ENCODE measurements around the gene RAB11FIP4. TPM values are rescaled to one million over a fixed set of nuclear protein-coding genes. Genes with fewer than 3 reads are reported as not detected.

The RAB11FIP4 gene
- total RNA-seq, 1 experiment from 2014 or later = 54.9 TPM

DNA sequence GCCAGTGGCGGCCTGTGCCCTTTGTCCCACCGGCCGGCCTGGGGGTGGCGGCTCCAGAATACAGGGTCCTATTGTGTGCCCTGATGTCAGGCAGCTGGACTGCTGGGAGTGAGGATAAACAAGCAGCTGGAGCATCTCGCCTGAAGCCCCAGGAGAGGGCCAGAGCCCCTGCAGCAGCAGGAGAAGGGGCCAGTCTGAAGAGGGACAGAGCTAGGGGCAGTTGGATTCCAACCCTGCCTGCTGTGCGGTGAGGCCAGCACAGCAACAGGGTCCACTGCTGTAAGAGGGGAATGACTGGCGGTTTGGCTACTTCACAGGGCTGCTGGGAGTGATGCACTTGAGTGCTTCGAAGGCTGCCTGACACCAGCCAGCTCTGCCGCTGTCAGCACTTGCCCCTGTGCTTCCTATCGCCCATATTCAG, 25.0 kb downstream of the RAB11FIP4 start (continued):
- TF ChIP-seq, protein P1, sequence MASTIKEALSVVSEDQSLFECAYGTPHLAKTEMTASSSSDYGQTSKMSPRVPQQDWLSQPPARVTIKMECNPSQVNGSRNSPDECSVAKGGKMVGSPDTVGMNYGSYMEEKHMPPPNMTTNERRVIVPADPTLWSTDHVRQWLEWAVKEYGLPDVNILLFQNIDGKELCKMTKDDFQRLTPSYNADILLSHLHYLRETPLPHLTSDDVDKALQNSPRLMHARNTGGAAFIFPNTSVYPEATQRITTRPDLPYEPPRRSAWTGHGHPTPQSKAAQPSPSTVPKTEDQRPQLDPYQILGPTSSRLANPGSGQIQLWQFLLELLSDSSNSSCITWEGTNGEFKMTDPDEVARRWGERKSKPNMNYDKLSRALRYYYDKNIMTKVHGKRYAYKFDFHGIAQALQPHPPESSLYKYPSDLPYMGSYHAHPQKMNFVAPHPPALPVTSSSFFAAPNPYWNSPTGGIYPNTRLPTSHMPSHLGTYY (CRISPR knock-in tag; IDR thresholded peaks at IDR 0.05) = no peak
- TF ChIP-seq ATF1 (CRISPR knock-in tag; IDR thresholded peaks at IDR 0.05) = no peak
- no peak for TF ChIP-seq NR2C2 (CRISPR knock-in tag; IDR thresholded peaks at IDR 0.05)
- TF ChIP-seq ELF4 (CRISPR knock-in tag; IDR thresholded peaks at IDR 0.05; ENCODE audit: low read depth) = no peak
- TF ChIP-seq, protein P2, sequence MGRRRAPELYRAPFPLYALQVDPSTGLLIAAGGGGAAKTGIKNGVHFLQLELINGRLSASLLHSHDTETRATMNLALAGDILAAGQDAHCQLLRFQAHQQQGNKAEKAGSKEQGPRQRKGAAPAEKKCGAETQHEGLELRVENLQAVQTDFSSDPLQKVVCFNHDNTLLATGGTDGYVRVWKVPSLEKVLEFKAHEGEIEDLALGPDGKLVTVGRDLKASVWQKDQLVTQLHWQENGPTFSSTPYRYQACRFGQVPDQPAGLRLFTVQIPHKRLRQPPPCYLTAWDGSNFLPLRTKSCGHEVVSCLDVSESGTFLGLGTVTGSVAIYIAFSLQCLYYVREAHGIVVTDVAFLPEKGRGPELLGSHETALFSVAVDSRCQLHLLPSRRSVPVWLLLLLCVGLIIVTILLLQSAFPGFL (CRISPR knock-in tag; IDR thresholded peaks at IDR 0.05; ENCODE audit: borderline replicate concordance) = no peak
- TF ChIP-seq, protein P3, sequence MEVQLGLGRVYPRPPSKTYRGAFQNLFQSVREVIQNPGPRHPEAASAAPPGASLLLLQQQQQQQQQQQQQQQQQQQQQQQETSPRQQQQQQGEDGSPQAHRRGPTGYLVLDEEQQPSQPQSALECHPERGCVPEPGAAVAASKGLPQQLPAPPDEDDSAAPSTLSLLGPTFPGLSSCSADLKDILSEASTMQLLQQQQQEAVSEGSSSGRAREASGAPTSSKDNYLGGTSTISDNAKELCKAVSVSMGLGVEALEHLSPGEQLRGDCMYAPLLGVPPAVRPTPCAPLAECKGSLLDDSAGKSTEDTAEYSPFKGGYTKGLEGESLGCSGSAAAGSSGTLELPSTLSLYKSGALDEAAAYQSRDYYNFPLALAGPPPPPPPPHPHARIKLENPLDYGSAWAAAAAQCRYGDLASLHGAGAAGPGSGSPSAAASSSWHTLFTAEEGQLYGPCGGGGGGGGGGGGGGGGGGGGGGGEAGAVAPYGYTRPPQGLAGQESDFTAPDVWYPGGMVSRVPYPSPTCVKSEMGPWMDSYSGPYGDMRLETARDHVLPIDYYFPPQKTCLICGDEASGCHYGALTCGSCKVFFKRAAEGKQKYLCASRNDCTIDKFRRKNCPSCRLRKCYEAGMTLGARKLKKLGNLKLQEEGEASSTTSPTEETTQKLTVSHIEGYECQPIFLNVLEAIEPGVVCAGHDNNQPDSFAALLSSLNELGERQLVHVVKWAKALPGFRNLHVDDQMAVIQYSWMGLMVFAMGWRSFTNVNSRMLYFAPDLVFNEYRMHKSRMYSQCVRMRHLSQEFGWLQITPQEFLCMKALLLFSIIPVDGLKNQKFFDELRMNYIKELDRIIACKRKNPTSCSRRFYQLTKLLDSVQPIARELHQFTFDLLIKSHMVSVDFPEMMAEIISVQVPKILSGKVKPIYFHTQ (CRISPR knock-in tag; IDR thresholded peaks at IDR 0.05) = no peak
- no peak for TF ChIP-seq OVOL2 (CRISPR knock-in tag; IDR thresholded peaks at IDR 0.05; ENCODE audit: borderline replicate concordance)
- TF ChIP-seq, protein P4, sequence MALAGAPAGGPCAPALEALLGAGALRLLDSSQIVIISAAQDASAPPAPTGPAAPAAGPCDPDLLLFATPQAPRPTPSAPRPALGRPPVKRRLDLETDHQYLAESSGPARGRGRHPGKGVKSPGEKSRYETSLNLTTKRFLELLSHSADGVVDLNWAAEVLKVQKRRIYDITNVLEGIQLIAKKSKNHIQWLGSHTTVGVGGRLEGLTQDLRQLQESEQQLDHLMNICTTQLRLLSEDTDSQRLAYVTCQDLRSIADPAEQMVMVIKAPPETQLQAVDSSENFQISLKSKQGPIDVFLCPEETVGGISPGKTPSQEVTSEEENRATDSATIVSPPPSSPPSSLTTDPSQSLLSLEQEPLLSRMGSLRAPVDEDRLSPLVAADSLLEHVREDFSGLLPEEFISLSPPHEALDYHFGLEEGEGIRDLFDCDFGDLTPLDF (CRISPR knock-in tag; IDR thresholded peaks at IDR 0.05) = no peak
- TF ChIP-seq, protein P5, sequence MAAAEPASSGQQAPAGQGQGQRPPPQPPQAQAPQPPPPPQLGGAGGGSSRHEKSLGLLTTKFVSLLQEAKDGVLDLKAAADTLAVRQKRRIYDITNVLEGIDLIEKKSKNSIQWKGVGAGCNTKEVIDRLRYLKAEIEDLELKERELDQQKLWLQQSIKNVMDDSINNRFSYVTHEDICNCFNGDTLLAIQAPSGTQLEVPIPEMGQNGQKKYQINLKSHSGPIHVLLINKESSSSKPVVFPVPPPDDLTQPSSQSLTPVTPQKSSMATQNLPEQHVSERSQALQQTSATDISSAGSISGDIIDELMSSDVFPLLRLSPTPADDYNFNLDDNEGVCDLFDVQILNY (CRISPR knock-in tag; IDR thresholded peaks at IDR 0.05) = no peak
- TF ChIP-seq JUN (CRISPR knock-in tag; IDR thresholded peaks at IDR 0.05) = no peak

DNA sequence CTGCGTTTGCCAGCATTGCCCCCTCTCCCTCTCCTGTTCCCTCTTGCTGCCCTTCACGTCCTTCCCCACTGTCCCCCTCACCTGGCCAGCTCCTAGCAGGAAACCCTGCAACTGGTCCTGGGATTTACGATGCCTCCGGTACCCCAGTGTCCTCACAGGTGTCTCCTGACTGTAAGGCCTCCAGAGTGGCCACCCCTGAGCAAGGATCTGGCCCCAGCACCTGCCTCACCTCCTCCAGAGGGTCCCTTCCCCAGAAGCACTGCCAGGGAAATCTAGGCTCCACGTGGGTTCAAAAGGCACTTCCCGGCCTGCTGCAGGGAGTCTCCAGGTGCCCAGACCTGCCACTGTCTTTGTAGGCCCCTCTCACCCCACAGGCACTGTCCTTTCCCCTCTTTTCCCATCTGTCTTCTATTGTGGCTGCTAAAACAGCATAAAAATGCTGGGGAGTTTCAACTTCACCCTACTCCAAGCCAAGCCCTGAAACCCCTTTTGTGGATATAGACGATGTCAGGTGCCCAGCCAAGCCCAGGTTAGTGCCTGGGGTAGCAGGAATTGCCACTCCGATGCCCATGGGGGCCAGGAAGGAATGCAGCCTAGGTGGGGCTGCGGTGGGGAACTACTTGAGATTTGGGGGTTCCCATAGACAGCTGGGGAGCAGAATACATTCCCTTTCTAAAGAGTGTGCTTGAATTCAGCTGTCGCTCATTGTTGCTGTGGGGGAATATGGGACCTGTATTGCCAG, 25.7 kb downstream of the RAB11FIP4 start:
- Mint-ChIP-seq H3K27ac (no peak overlapping the region), H3K4me3 (no peak overlapping the region), H3K4me1 (peaks cover 23% of the 10 kb centered on the region), H3K36me3 (no peaks in the 10 kb centered on the region), H3K27me3 (ENCODE audit: low read depth) (no peaks in the 10 kb centered on the region; the same call in 1 of the 2 replicates), H3K9me3 (no peaks in the 10 kb centered on the region)
- no peak for ATAC-seq
- TF ChIP-seq FOXK1 (CRISPR knock-in tag; IDR thresholded peaks at IDR 0.05) = no peak
- TF ChIP-seq, protein P6, sequence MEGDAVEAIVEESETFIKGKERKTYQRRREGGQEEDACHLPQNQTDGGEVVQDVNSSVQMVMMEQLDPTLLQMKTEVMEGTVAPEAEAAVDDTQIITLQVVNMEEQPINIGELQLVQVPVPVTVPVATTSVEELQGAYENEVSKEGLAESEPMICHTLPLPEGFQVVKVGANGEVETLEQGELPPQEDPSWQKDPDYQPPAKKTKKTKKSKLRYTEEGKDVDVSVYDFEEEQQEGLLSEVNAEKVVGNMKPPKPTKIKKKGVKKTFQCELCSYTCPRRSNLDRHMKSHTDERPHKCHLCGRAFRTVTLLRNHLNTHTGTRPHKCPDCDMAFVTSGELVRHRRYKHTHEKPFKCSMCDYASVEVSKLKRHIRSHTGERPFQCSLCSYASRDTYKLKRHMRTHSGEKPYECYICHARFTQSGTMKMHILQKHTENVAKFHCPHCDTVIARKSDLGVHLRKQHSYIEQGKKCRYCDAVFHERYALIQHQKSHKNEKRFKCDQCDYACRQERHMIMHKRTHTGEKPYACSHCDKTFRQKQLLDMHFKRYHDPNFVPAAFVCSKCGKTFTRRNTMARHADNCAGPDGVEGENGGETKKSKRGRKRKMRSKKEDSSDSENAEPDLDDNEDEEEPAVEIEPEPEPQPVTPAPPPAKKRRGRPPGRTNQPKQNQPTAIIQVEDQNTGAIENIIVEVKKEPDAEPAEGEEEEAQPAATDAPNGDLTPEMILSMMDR (IDR thresholded peaks at IDR 0.05) = no peak
- TF ChIP-seq, protein P3 (CRISPR knock-in tag; IDR thresholded peaks at IDR 0.05) = no peak
- no peak for TF ChIP-seq TEAD1 (CRISPR knock-in tag; IDR thresholded peaks at IDR 0.05)
- TF ChIP-seq, protein P7, sequence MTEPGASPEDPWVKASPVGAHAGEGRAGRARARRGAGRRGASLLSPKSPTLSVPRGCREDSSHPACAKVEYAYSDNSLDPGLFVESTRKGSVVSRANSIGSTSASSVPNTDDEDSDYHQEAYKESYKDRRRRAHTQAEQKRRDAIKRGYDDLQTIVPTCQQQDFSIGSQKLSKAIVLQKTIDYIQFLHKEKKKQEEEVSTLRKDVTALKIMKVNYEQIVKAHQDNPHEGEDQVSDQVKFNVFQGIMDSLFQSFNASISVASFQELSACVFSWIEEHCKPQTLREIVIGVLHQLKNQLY (CRISPR knock-in tag; IDR thresholded peaks at IDR 0.05) = no peak
- no peak for TF ChIP-seq SOX15 (CRISPR knock-in tag; IDR thresholded peaks at IDR 0.05)
- no peak for DNase-seq (ENCODE audit: low spot score)
- CTCF ChIA-PET = interaction anchor here (1.9 to 6.5 kb wide), 3 partner anchors 7 to 28 kb away, joined by 6 to 34 read pairs (median 15); partner anchors contain the start of gene RAB11FIP4
- POLR2A ChIA-PET = no interaction called here

Data from WTC11 (cell line).